GM19351 (cell line): ENCODE results near the gene TMEM126B.

ENCODE experiments used
- ATAC-seq: cut with Tn5 transposase; IDR thresholded peaks from one replicate; pipeline ENCODE4 v1.9.1; 2021; ENCODE audit warnings: mild to moderate bottlenecking, moderate library complexity; ENCODE audit not compliant: unreplicated experiment

TMEM126B gene

DNA sequence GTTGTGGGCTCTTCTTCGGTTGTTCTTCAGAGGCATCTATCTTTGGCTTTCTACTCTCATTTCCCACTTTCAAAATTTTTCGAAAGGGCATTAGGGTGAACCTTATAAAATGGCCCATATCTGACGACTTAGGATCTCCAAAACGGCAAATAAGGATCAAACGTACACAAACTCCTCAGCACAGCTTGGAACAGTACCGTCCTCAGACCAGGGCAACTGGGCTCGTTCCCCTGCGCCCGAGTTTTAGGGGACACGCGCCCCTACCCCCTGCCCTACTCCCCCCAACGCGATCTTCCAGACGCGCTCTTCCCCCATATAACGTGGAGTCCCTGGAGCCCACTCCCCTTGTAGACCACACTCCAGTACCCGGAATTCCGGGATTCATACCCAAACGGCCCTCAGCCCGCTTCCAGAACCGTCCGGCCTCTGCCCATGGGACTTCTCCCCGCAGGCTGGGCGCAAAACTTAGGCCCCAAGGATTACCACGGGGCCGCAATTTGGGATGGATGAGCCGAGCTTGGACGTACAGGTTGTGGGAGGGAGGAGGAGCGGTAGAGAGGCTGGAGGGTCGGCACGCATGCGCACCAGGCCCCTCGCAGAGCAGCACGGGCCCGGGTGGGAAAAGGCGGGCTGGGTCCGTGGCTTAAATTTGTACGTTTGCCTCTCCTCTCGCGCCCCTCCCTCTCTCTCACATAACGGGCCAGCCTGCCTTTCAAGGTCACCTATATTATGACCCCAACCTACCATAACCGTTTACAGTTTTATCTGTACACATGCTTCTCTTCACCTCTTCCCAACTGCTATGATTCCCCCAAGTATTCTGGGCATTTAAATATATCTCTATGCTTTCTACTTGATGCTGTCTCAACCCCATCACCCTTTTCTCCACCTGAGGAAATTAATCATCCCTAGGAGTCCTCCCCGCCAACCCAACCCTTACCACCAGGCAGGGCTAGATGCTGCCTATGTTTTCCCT is 54.2 kb downstream of the TMEM126B start:
- ATAC-seq = peak; percentile 75

GRCh38 chr11:85685125-85685819 is 56.9 kb downstream of the TMEM126B start:
- ATAC-seq = no peak

GRCh38 chr11:85685820-85686459 is 57.5 kb downstream of the TMEM126B start, which contains the start of gene CCDC89:
Gene CCDC89 (minus strand): TSS chr11:85686195. CDS start chr11:85686130, 65 bp downstream.
- ATAC-seq = no peak
